OCI-LY7 (cell line): ENCODE results near the gene MGAT5B.

ENCODE experiments used
- CTCF ChIP-seq: fragments of 200-600 bp; sonication (generic); conservative IDR thresholded peaks from 2 replicates; pipeline ENCODE4 v1.5.1; 2014; ENCODE audit warnings: mild to moderate bottlenecking, antibody characterized with exemption, low read length, moderate library complexity, mixed read lengths
- EZH2phosphoT487 ChIP-seq: fragments of 200-600 bp; sonication (generic); IDR thresholded peaks from 2 replicates; pipeline ENCODE4 v1.6.1; 2018; ENCODE audit warnings: low read depth, borderline replicate concordance, mild to moderate bottlenecking, mixed run types, antibody characterized with exemption, low read length, moderate library complexity, mixed read lengths

- TF ChIP-seq CTCF: no peak
- TF ChIP-seq EZH2phosphoT487: no peak
Measured at GRCh38 chr17:76872874-76873221, 4.6 kb downstream of the MGAT5B start.
